DND-41 (cell line): ENCODE measurements around the gene TMEM203.

ENCODE experiments used
- EZH2 ChIP-seq: IDR thresholded peaks from 3 replicates; pipeline ENCODE4 v1.6.1; 2012; ENCODE audit warnings: borderline replicate concordance, low read depth, mild to moderate bottlenecking, moderate library complexity, low read length, inconsistent platforms; ENCODE audit not compliant: severe bottlenecking
- TF ChIP-seq, protein P1 (sequence below): IDR thresholded peaks from 2 replicates; pipeline ENCODE4 v1.5.1; 2012; ENCODE audit warnings: borderline replicate concordance, low read length, moderate library complexity, mild to moderate bottlenecking; ENCODE audit not compliant: poor library complexity, severe bottlenecking; ENCODE audit errors: extremely low read depth

DNA sequence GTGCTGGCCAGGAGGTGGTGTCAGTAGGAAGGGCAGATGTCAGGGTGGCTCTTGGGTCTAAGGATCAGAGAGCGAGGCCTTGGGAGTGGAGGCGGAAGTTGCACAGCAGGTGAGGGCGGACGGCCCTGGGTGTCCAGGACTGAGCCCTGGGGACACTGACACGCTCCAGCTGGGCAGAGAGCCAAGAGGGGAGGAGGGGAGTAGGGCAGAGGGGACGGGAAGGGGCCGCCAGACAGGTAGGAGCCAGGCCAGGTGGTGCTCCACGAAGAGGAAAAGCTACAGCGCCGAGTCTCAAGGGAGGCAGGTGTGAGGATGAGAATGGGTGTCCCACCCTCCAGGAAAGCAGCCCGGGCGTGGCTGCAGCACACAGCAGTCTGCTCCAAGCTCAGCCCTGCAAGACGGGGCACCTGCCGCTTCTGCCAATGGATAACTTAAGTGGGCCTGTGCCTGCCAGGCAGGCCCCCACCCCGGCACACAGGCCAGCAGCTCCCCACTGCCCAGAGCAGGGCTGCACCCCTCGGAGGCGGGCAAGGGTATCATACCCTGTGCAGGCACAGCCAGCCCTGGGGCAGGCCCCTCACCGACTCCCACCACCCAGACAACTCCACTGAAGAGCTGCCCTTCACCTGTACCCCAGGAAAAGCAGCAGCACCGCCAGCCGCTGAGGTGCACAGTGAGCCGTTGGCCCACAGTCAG lies 9.8 kb downstream of the TMEM203 start:
- TF ChIP-seq, protein P1, sequence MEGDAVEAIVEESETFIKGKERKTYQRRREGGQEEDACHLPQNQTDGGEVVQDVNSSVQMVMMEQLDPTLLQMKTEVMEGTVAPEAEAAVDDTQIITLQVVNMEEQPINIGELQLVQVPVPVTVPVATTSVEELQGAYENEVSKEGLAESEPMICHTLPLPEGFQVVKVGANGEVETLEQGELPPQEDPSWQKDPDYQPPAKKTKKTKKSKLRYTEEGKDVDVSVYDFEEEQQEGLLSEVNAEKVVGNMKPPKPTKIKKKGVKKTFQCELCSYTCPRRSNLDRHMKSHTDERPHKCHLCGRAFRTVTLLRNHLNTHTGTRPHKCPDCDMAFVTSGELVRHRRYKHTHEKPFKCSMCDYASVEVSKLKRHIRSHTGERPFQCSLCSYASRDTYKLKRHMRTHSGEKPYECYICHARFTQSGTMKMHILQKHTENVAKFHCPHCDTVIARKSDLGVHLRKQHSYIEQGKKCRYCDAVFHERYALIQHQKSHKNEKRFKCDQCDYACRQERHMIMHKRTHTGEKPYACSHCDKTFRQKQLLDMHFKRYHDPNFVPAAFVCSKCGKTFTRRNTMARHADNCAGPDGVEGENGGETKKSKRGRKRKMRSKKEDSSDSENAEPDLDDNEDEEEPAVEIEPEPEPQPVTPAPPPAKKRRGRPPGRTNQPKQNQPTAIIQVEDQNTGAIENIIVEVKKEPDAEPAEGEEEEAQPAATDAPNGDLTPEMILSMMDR: no peak
- no peak for TF ChIP-seq EZH2
